SK-N-SH (cell line): ENCODE data around the gene SYNE2. TPM values are rescaled to one million over a fixed set of nuclear protein-coding genes. Genes with fewer than 3 reads are reported as not detected.

Experiments used
- CTCF ChIA-PET: fragments of 300-600, 350-600 bp; formaldehyde crosslinking; extraction: SDS; loops from one replicate; lab custom pipeline; 2021; lab: Yijun Ruan, JAX
- POLR2A ChIA-PET: fragments of 350-600 bp; sonication (Branson Sonifier 250); formaldehyde crosslinking; extraction: SDS; loops from one replicate; lab custom pipeline; 2020; ENCODE audit warnings: antibody characterized with exemption, inconsistent platforms; lab: Yijun Ruan, JAX
- DNase-seq: peaks from one replicate; pipeline ENCODE4 v3.0.0; 2012
- H2AFZ ChIP-seq: fragments of 200-600 bp; sonication (generic); 2 replicates; pipeline ENCODE4 v1.8.1; 2016; ENCODE audit warnings: antibody characterized with exemption, mild to moderate bottlenecking, low read depth
- H3F3A ChIP-seq: fragments of 200-600 bp; sonication (generic); replicated peaks from 2 replicates; pipeline ENCODE3; 2016; ENCODE audit warnings: antibody characterized with exemption, mild to moderate bottlenecking; ENCODE audit not compliant: insufficient read depth
- H3K27ac ChIP-seq, 2 experiments: fragments of 200-500 bp in 1 of 2; fragments of 200-600 bp in 1 of 2; sonication (Bioruptor generic) in 1 of 2; sonication (generic), shearing (Covaris generic) in 1 of 2; 2 replicates each; pipeline versions ENCODE4 v1.5.1 to v1.6.1; 2014 to 2016; ENCODE audit warnings: low read depth in 2 of 2, inconsistent platforms in 1 of 2, low read length in 1 of 2, mild to moderate bottlenecking in 1 of 2, mixed read lengths in 1 of 2
- H3K27me3 ChIP-seq: fragments of 200-600 bp; sonication (generic), shearing (Covaris generic); 2 replicates; pipeline ENCODE4 v1.6.1; 2016; ENCODE audit warnings: mixed run types; ENCODE audit not compliant: insufficient read depth
- H3K36me3 ChIP-seq, 2 experiments: fragments of 200-500 bp in 1 of 2; fragments of 200-600 bp in 1 of 2; sonication (Bioruptor generic) in 1 of 2; sonication (generic) in 1 of 2; replicated peaks in 1 of 2; 2 replicates each; pipeline versions ENCODE3 to v1.5.1; 2014 to 2016; ENCODE audit warnings: low read length in 1 of 2, mild to moderate bottlenecking in 1 of 2; ENCODE audit not compliant: insufficient read depth in 2 of 2, control insufficient read depth in 1 of 2
- H3K4me1 ChIP-seq, 2 experiments: fragments of 200-500 bp in 1 of 2; fragments of 200-600 bp in 1 of 2; sonication (Bioruptor generic) in 1 of 2; sonication (generic), shearing (Covaris generic) in 1 of 2; 2 replicates each; pipeline versions ENCODE4 v1.5.1 to v1.6.1; 2014 to 2016; ENCODE audit warnings: low read depth in 1 of 2, low read length in 1 of 2, mixed run types in 1 of 2; ENCODE audit not compliant: insufficient read depth in 2 of 2, control insufficient read depth in 1 of 2
- H3K4me2 ChIP-seq: fragments of 200-600 bp; sonication (generic), shearing (Covaris generic); 2 replicates; pipeline ENCODE4 v1.6.1; 2017; ENCODE audit warnings: mixed run types
- H3K4me3 ChIP-seq, 2 experiments: fragments of 200-500 bp in 1 of 2; fragments of 200-600 bp in 1 of 2; sonication (Bioruptor generic) in 1 of 2; sonication (generic), shearing (Covaris generic) in 1 of 2; 2 replicates each; pipeline versions ENCODE4 v1.5.1 to v1.8.1; 2014 to 2016; ENCODE audit warnings: low read depth in 2 of 2, inconsistent platforms in 1 of 2, low read length in 1 of 2, mild to moderate bottlenecking in 1 of 2, mixed read lengths in 1 of 2, moderate library complexity in 1 of 2
- H3K79me2 ChIP-seq: fragments of 200-600 bp; sonication (generic); 2 replicates; pipeline ENCODE4 v1.8.1; 2017; ENCODE audit warnings: mild to moderate bottlenecking; ENCODE audit not compliant: insufficient read depth
- H3K9ac ChIP-seq: fragments of 200-600 bp; sonication (generic); 2 replicates; pipeline ENCODE4 v1.6.1; 2017; ENCODE audit warnings: mixed run types
- H3K9me2 ChIP-seq: fragments of 200-600 bp; sonication (generic); 2 replicates; pipeline ENCODE4 v1.6.1; 2017; ENCODE audit warnings: mixed run types
- H3K9me3 ChIP-seq: fragments of 200-600 bp; sonication (generic); 2 replicates; pipeline ENCODE4 v1.6.1; 2017; ENCODE audit warnings: mixed run types, mild to moderate bottlenecking, moderate library complexity
- H4K20me1 ChIP-seq: fragments of 200-600 bp; sonication (generic); 2 replicates; pipeline ENCODE4 v1.6.1; 2017; ENCODE audit warnings: mild to moderate bottlenecking, mixed run types; ENCODE audit not compliant: insufficient read depth
- ELF1 ChIP-seq: IDR thresholded peaks from 2 replicates; pipeline ENCODE4 v1.4.0; 2012
- EP300 ChIP-seq, 2 experiments: IDR thresholded peaks; 2 replicates each; pipeline versions ENCODE4 v1.4.0 to v1.6.1; 2012; ENCODE audit warnings: borderline replicate concordance in 1 of 2, low read depth in 1 of 2, low read length in 1 of 2
- EZH2phosphoT487 ChIP-seq: fragments of 200-600 bp; sonication (generic); IDR thresholded peaks from 2 replicates; pipeline ENCODE4 v1.6.1; 2017; ENCODE audit warnings: low read depth, mixed run types, mild to moderate bottlenecking, antibody characterized with exemption, moderate library complexity, borderline replicate concordance
- FOSL2 ChIP-seq: IDR thresholded peaks from 2 replicates; pipeline ENCODE4 v1.4.0; 2012; ENCODE audit warnings: low read depth, mild to moderate bottlenecking, moderate library complexity, borderline replicate concordance
- FOXM1 ChIP-seq: IDR thresholded peaks from 2 replicates; pipeline ENCODE4 v1.4.0; 2012; ENCODE audit warnings: low read depth, mild to moderate bottlenecking
- GABPA ChIP-seq: IDR thresholded peaks from 2 replicates; pipeline ENCODE4 v1.4.0; 2012; ENCODE audit warnings: low read depth, mild to moderate bottlenecking
- GATA2 ChIP-seq: sonication (generic); formaldehyde crosslinking; IDR thresholded peaks from 2 replicates; pipeline ENCODE4 v1.5.0; 2020; ENCODE audit warnings: mild to moderate bottlenecking, missing genetic modification reagents
- IRF3 ChIP-seq: fragments of 150-350 bp; IDR thresholded peaks from 2 replicates; pipeline ENCODE4 v1.6.1; 2016; ENCODE audit warnings: mild to moderate bottlenecking, low read depth, low read length
- JUND ChIP-seq: IDR thresholded peaks from 2 replicates; pipeline ENCODE4 v1.4.0; 2012
- MAX ChIP-seq: IDR thresholded peaks from 2 replicates; pipeline ENCODE4 v1.4.0; 2012; ENCODE audit warnings: low read depth
- MXI1 ChIP-seq: IDR thresholded peaks from 2 replicates; pipeline ENCODE4 v1.6.1; 2012; ENCODE audit warnings: mild to moderate bottlenecking, low read depth, low read length, improper control_type of control experiment
- NFIC ChIP-seq: IDR thresholded peaks from 2 replicates; pipeline ENCODE4 v1.4.0; 2012; ENCODE audit warnings: borderline replicate concordance
- PBX3 ChIP-seq: IDR thresholded peaks from 2 replicates; pipeline ENCODE4; 2012
- POLR2AphosphoS5 ChIP-seq: IDR thresholded peaks from 2 replicates; pipeline ENCODE4 v1.6.1; 2012; ENCODE audit warnings: low read depth, low read length
- RFX5 ChIP-seq: IDR thresholded peaks from 2 replicates; pipeline ENCODE4 v1.6.1; 2012; ENCODE audit warnings: mild to moderate bottlenecking, improper control_type of control experiment, low read length
- RXRA ChIP-seq: IDR thresholded peaks from 2 replicates; pipeline ENCODE4 v1.4.0; 2012; ENCODE audit warnings: low read depth, mild to moderate bottlenecking, borderline replicate concordance
- SIN3A ChIP-seq: IDR thresholded peaks from 2 replicates; pipeline ENCODE4 v1.6.1; 2012; ENCODE audit warnings: low read depth, mild to moderate bottlenecking, low read length, moderate library complexity, borderline replicate concordance
- SMC3 ChIP-seq: IDR thresholded peaks from 2 replicates; pipeline ENCODE4 v1.6.1; 2012; ENCODE audit warnings: low read depth, low read length, improper control_type of control experiment
- TCF12 ChIP-seq: IDR thresholded peaks from 2 replicates; pipeline ENCODE4 v1.4.0; 2012
- TEAD4 ChIP-seq: IDR thresholded peaks from 2 replicates; pipeline ENCODE4 v1.4.0; 2012; ENCODE audit warnings: mild to moderate bottlenecking, borderline replicate concordance; ENCODE audit not compliant: insufficient read depth
- WGBS: methylation state at CpG from one replicate; pipeline ENCODE4 v1.1.6; 2017; ENCODE audit warnings: low lambda C conversion rate; 5-methylcytosine and 5-hydroxymethylcytosine counted together
- polyA plus RNA-seq, 3 experiments: library from polyadenylated mRNA; depleted of rRNA; stranded (reverse); fragments of >200 nt; gene quantifications; 2 replicates each; pipeline ENCODE4 v1.2.3, GENCODE V29; 2012

The SYNE2 gene
- polyA plus RNA-seq, 1 of the 3 experiments (the other 2 are of a cell fraction) = 7.1 TPM

- TF ChIP-seq EZH2phosphoT487 (no peak), SIN3A (no peak), SMC3 (no peak), EP300 (IDR thresholded peaks at IDR 0.05; ENCODE audit: borderline replicate concordance in 1 of 2, low read depth in 1 of 2, low read length in 1 of 2) (peak in 1 of 2 experiments; percentile 41; a peak in 1 of 4 replicates), TCF12 (peak; percentile 81), RFX5 (no peak), GABPA (no peak), MXI1 (no peak), NFIC (peak; percentile 94), GATA2 (CRISPR knock-in tag) (no peak), FOSL2 (no peak; the same call in 1 of the 2 replicates), POLR2AphosphoS5 (peak; percentile 39; the same call in 1 of the 2 replicates)
Measured at GRCh38 chr14:63896278-63896720, 43.5 kb downstream of the SYNE2 start (continued).

- DNase-seq = no peak
- POLR2A ChIA-PET = no interaction called here
Measured at GRCh38 chr14:63897721-63898163, 44.9 kb downstream of the SYNE2 start.

More at GRCh38 chr14:63897721-63898163, 44.9 kb downstream of the SYNE2 start:
- no peaks in the 10 kb centered on the region for H3K9me3 ChIP-seq
- H3K4me1 ChIP-seq = peaks cover 9 to 20% of the 10 kb centered on the region in 2 experiments
- no peak overlapping the region; the same call in 1 of the 2 replicates for H2AFZ ChIP-seq
- no peaks in the 10 kb centered on the region for H3K36me3 ChIP-seq
- CTCF ChIA-PET = no interaction called here
- TF ChIP-seq EZH2phosphoT487 = no peak
- no peak for TF ChIP-seq SMC3
- 0 out of 2 replicates have a peak, but pooled peaks have one; percentile 3 for TF ChIP-seq JUND
- no peak for TF ChIP-seq MAX
- TF ChIP-seq NFIC = no peak
- peak; percentile 25; the same call in 1 of the 2 replicates for TF ChIP-seq TCF12
- no peak for TF ChIP-seq MXI1
- TF ChIP-seq FOXM1 = no peak
- TF ChIP-seq FOSL2 = no peak
- TF ChIP-seq ELF1 = no peak
- TF ChIP-seq RXRA = no peak
- TF ChIP-seq TEAD4 = 0 out of 2 replicates have a peak, but pooled peaks have one; percentile 13
- TF ChIP-seq PBX3 = no peak
- TF ChIP-seq IRF3 = no peak
- no peak for TF ChIP-seq POLR2AphosphoS5
- H3K4me3 ChIP-seq = no peak overlapping the region
- H3K9ac ChIP-seq = no peak overlapping the region
- H3K4me2 ChIP-seq = peak overlapping the region; percentile 3; the same call in 1 of the 2 replicates
- peak overlapping the region; percentile 66 to 78 for H3K27ac ChIP-seq
- no peaks in the 10 kb centered on the region for H4K20me1 ChIP-seq
- no peaks in the 10 kb centered on the region for H3K9me2 ChIP-seq
- peaks cover 3% of the 10 kb centered on the region; the same call in 1 of the 2 replicates for H3K79me2 ChIP-seq
- H3F3A ChIP-seq = peaks cover 41% of the 10 kb centered on the region
- WGBS = 75% methylated on average over 4 of the region's 4 CpGs
- no peaks in the 10 kb centered on the region for H3K27me3 ChIP-seq
